HEK293T (cell line): ENCODE data around the gene PPP2R5A.
"Not testable (repeated sequence)": the region's sequence is repeated elsewhere in the genome, so short reads cannot be mapped to it uniquely, and the experiment has no call there.

Experiments
- ARNT ChIP-seq: fragments of 450-650 bp; IDR thresholded peaks from 2 replicates; pipeline ENCODE4 v1.6.1; 2017; ENCODE audit warnings: mild to moderate bottlenecking
- BHLHE40 ChIP-seq: fragments of 450-650 bp; IDR thresholded peaks from 2 replicates; pipeline ENCODE4 v1.6.1; 2016; ENCODE audit warnings: mild to moderate bottlenecking, moderate library complexity, borderline replicate concordance
- CTBP1 ChIP-seq: fragments of 450-650 bp; IDR thresholded peaks from 2 replicates; pipeline ENCODE4 v1.6.1; 2016; ENCODE audit warnings: borderline replicate concordance
- ELF4 ChIP-seq: fragments of 450-650 bp; IDR thresholded peaks from 2 replicates; pipeline ENCODE4 v1.6.1; 2017; ENCODE audit warnings: antibody characterized with exemption
- FOXA1 ChIP-seq: fragments of 450-650 bp; IDR thresholded peaks from 2 replicates; pipeline ENCODE4 v1.6.1; 2016; ENCODE audit warnings: mild to moderate bottlenecking
- FOXK2 ChIP-seq: fragments of 450-650 bp; IDR thresholded peaks from 2 replicates; pipeline ENCODE4 v1.6.1; 2016; ENCODE audit warnings: mild to moderate bottlenecking
- FOXM1 ChIP-seq: fragments of 450-650 bp; IDR thresholded peaks from 2 replicates; pipeline ENCODE4 v1.6.1; 2017; ENCODE audit warnings: mild to moderate bottlenecking, borderline replicate concordance
- HDGF ChIP-seq: fragments of 450-650 bp; IDR thresholded peaks from 2 replicates; pipeline ENCODE4 v1.6.1; 2017; ENCODE audit warnings: antibody characterized with exemption, borderline replicate concordance
- NFRKB ChIP-seq: fragments of 450-650 bp; IDR thresholded peaks from 2 replicates; pipeline ENCODE4 v1.6.1; 2016; ENCODE audit warnings: mild to moderate bottlenecking, moderate library complexity
- SP1 ChIP-seq: fragments of 450-650 bp; IDR thresholded peaks from 2 replicates; pipeline ENCODE4 v1.6.1; 2017
- SUZ12 ChIP-seq: fragments of 450-650 bp; IDR thresholded peaks from 2 replicates; pipeline ENCODE4 v1.6.1; 2016; ENCODE audit warnings: mild to moderate bottlenecking
- TARDBP ChIP-seq: fragments of 450-650 bp; IDR thresholded peaks from 2 replicates; pipeline ENCODE4 v1.6.1; 2016
- ZNF384 ChIP-seq: fragments of 450-650 bp; IDR thresholded peaks from 2 replicates; pipeline ENCODE4 v1.6.1; 2016
- TF ChIP-seq, protein P1 (sequence below): fragments of 450-650 bp; IDR thresholded peaks from 2 replicates; pipeline ENCODE4 v1.6.1; 2016

DNA sequence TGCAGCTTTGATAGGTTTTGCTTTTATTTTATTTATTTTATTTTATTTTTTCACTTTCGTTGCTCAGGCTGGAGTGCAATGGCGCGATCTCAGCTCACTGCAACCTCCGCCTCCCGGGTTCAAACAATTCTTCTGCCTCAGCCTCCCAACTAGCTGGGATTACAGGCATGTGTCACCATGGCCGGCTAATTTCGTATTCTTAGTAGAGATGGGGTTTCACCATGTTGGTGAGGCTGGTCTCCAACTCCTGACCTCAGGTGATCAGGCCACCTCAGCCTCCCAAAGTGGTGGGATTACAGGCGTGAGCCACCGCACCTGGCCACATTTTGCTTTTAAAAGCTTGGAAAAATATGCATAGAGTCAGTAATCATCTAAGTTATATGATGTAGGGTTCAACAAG, 2.8 kb downstream of the PPP2R5A start:
- not testable (repeated sequence) for TF ChIP-seq FOXA1, SUZ12, BHLHE40, ZNF384, FOXK2, FOXM1, ARNT, NFRKB, SP1, HDGF, ELF4, CTBP1, TARDBP
- TF ChIP-seq, protein P1, sequence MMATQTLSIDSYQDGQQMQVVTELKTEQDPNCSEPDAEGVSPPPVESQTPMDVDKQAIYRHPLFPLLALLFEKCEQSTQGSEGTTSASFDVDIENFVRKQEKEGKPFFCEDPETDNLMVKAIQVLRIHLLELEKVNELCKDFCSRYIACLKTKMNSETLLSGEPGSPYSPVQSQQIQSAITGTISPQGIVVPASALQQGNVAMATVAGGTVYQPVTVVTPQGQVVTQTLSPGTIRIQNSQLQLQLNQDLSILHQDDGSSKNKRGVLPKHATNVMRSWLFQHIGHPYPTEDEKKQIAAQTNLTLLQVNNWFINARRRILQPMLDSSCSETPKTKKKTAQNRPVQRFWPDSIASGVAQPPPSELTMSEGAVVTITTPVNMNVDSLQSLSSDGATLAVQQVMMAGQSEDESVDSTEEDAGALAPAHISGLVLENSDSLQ: not testable (repeated sequence)
